GM10266 (cell line): ENCODE measurements around the gene TMTC2.

Source experiments
- DNase-seq: peaks from one replicate; pipeline ENCODE4 v3.0.0; 2012; ENCODE audit errors: extremely low spot score
- TF ChIP-seq, protein P1 (sequence below): IDR thresholded peaks from 2 replicates; pipeline ENCODE4 v1.5.1; 2012; ENCODE audit warnings: mild to moderate bottlenecking, low read depth; ENCODE audit not compliant: control insufficient read depth, insufficient read depth; ENCODE audit errors: missing control alignments

The TMTC2 gene

GRCh38 chr12:82880442-82880901, 193.8 kb downstream of the TMTC2 start:
- TF ChIP-seq, protein P1, sequence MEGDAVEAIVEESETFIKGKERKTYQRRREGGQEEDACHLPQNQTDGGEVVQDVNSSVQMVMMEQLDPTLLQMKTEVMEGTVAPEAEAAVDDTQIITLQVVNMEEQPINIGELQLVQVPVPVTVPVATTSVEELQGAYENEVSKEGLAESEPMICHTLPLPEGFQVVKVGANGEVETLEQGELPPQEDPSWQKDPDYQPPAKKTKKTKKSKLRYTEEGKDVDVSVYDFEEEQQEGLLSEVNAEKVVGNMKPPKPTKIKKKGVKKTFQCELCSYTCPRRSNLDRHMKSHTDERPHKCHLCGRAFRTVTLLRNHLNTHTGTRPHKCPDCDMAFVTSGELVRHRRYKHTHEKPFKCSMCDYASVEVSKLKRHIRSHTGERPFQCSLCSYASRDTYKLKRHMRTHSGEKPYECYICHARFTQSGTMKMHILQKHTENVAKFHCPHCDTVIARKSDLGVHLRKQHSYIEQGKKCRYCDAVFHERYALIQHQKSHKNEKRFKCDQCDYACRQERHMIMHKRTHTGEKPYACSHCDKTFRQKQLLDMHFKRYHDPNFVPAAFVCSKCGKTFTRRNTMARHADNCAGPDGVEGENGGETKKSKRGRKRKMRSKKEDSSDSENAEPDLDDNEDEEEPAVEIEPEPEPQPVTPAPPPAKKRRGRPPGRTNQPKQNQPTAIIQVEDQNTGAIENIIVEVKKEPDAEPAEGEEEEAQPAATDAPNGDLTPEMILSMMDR, result no peak
- DNase-seq, result no peak

- DNase-seq, result no peak
- TF ChIP-seq, protein P1, result no peak
Measured at GRCh38 chr12:82883394-82884355, 197.0 kb downstream of the TMTC2 start.

DNA sequence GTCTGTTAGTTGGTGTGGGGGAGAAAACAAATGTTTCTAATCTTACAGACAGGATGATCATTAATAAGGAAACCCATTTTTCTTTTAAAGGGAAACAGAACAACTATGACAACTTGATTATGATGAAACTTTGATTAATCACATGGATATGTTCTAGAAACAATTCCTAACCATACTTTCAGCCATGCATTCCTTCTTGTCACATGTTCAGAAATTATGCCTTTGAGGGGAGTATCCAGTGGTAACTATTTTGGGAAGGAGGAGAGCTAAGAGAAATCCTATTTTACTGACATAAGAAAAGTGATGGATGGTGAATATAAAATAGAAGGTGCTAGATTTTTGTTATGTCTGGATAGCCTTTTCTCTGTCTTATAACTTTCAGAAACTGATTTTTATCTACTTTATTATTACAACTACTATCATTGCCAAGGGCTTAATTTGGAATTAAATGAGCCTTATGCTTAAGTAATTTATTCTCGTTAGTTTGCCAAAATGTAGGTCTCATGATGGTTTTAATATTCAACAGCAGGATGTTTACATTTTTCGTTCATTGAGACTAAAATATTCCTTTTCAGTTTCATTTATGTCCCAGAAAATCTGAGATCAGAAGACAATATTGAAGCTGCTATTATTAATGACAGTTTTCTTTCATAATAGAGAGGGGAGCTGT, 200.1 kb downstream of the TMTC2 start:
- TF ChIP-seq, protein P1, result no peak

DNA sequence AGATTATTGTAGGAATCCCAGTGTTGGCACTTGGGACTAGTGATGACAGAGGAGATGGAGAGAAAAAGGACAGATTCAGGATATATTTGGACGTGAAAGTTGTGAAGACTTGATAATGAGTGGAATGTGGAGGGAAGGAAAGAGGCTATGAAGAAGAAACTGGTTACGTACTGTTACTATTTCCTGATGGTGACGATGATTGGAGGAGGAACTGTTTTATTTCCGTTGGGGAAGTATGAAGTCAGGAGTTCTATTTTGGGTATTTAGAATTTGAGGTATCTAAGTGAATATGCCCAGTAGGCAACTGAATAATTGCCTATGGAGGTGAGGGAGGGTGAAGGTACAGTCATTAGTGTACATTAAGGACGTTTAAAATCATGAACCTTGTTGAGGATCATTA, 207.2 kb downstream of the TMTC2 start:
- TF ChIP-seq, protein P1, result no peak
- DNase-seq, result no peak

More for the DNA sequence above, 200.1 kb downstream of the TMTC2 start:
- DNase-seq, result no peak

GRCh38 chr12:82896277-82896676, 209.6 kb downstream of the TMTC2 start:
- DNase-seq, result no peak
- TF ChIP-seq, protein P1, result no peak

DNA sequence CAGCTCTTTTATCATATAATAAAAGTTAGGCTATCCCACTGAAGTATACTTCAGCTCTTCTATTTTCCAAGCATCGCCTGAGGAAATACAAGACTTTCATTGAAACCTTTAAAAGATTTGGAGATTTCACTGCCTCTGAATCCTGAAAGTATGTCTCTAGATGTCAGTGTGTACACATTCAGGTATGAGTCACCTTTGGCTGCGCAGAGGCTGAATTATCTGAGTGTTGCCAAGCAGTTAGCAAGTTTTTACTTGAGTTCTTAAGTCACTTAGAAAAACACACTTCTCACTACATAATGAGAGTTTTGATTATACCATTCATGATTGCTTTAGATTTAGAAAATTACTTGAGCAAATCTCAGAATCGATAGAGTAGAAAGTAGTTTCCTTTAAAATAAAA, 210.3 kb downstream of the TMTC2 start:
- DNase-seq, result no peak

More for the DNA sequence above, 210.3 kb downstream of the TMTC2 start:
- TF ChIP-seq, protein P1, result no peak
